Trophoblast cell (in vitro differentiated cells and primary cell): Measurements from ENCODE around the gene TMEM250.

ENCODE experiments used
- DNase-seq, 2 donors: peaks; one replicate each; pipeline ENCODE4 v3.0.0-alpha.2; 2016
- H2AFZ ChIP-seq: 2 replicates; pipeline ENCODE4 v1.6.1; 2013; ENCODE audit warnings: low read length, moderate library complexity, mild to moderate bottlenecking; ENCODE audit not compliant: insufficient read depth, poor library complexity
- H2AK5ac ChIP-seq: 2 replicates; pipeline ENCODE4 v1.6.1; 2013; ENCODE audit warnings: mild to moderate bottlenecking, low read length
- H2BK120ac ChIP-seq: 2 replicates; pipeline ENCODE4 v1.6.1; 2013; ENCODE audit warnings: low read length, mild to moderate bottlenecking, moderate library complexity; ENCODE audit not compliant: insufficient read depth, poor library complexity
- H2BK12ac ChIP-seq: 2 replicates; pipeline ENCODE4 v1.6.1; 2013; ENCODE audit warnings: mild to moderate bottlenecking, low read length, moderate library complexity
- H2BK5ac ChIP-seq: 2 replicates; pipeline ENCODE4 v1.6.1; 2013; ENCODE audit warnings: low read length, low read depth, moderate library complexity, mild to moderate bottlenecking; ENCODE audit not compliant: poor library complexity
- H3K14ac ChIP-seq: 2 replicates; pipeline ENCODE4 v1.6.1; 2013; ENCODE audit warnings: mild to moderate bottlenecking, low read length
- H3K18ac ChIP-seq: 2 replicates; pipeline ENCODE4 v1.6.1; 2013; ENCODE audit warnings: mild to moderate bottlenecking, low read length
- H3K23ac ChIP-seq: 2 replicates; pipeline ENCODE4 v1.6.1; 2013; ENCODE audit warnings: low read length
- H3K27ac ChIP-seq: 2 replicates; pipeline ENCODE4 v1.5.1; 2013; ENCODE audit warnings: low read depth, mild to moderate bottlenecking, inconsistent platforms, low read length, moderate library complexity
- H3K27me3 ChIP-seq: 2 replicates; pipeline ENCODE4 v1.6.1; 2013; ENCODE audit warnings: inconsistent platforms, mild to moderate bottlenecking, low read length, moderate library complexity; ENCODE audit not compliant: insufficient read depth
- H3K36me3 ChIP-seq, 2 experiments: 1 replicate in 1 of 2; 2 replicates in 1 of 2; pipeline ENCODE4 v1.6.1; 2013; ENCODE audit warnings: low read length in 2 of 2, mild to moderate bottlenecking in 2 of 2, moderate library complexity in 1 of 2; ENCODE audit not compliant: insufficient read depth in 2 of 2, control insufficient read depth in 1 of 2
- H3K4ac ChIP-seq: 2 replicates; pipeline ENCODE4 v1.6.1; 2013; ENCODE audit warnings: low read depth, mild to moderate bottlenecking, low read length, moderate library complexity
- H3K4me1 ChIP-seq, 2 experiments: 1 replicate in 1 of 2; 2 replicates in 1 of 2; pipeline ENCODE4 v1.6.1; 2013; ENCODE audit warnings: low read length in 2 of 2, mild to moderate bottlenecking in 2 of 2, moderate library complexity in 1 of 2; ENCODE audit not compliant: insufficient read depth in 2 of 2, control insufficient read depth in 1 of 2
- H3K4me2 ChIP-seq: 2 replicates; pipeline ENCODE4 v1.6.1; 2013; ENCODE audit warnings: inconsistent platforms, mild to moderate bottlenecking, low read length, moderate library complexity
- H3K4me3 ChIP-seq: 2 replicates; pipeline ENCODE4 v1.5.1; 2013; ENCODE audit warnings: mild to moderate bottlenecking, low read depth, low read length, inconsistent platforms
- H3K79me1 ChIP-seq: one replicate; pipeline ENCODE4 v1.6.1; 2013; ENCODE audit warnings: low read length
- H3K79me2 ChIP-seq: 2 replicates; pipeline ENCODE4 v1.6.1; 2013; ENCODE audit warnings: low read length, mild to moderate bottlenecking; ENCODE audit not compliant: control insufficient read depth, insufficient read depth, poor library complexity
- H3K9ac ChIP-seq: 2 replicates; pipeline ENCODE4 v1.6.1; 2013; ENCODE audit warnings: mild to moderate bottlenecking, low read length
- H3K9me3 ChIP-seq: 2 replicates; pipeline ENCODE4 v1.6.1; 2013; ENCODE audit warnings: low read depth, mild to moderate bottlenecking, control low read depth, inconsistent platforms, low read length; ENCODE audit not compliant: insufficient read depth
- H4K12ac ChIP-seq: 2 replicates; pipeline ENCODE4 v1.6.1; 2013; ENCODE audit warnings: low read depth, mild to moderate bottlenecking, low read length, moderate library complexity
- H4K8ac ChIP-seq: 2 replicates; pipeline ENCODE4 v1.6.1; 2013; ENCODE audit warnings: low read depth, mild to moderate bottlenecking, low read length, moderate library complexity
- H4K91ac ChIP-seq: one replicate; pipeline ENCODE4 v1.6.1; 2013; ENCODE audit warnings: low read depth, mild to moderate bottlenecking, low read length, moderate library complexity
- WGBS: extraction: QIAGEN DNeasy Blood & Tissue Kit; methylation state at CpG from one replicate; pipeline ENCODE4 v1.1.7; 2013; ENCODE audit warnings: missing lambda C conversion rate; ENCODE audit not compliant: insufficient read length, insufficient coverage; ENCODE audit errors: extremely low coverage; 5-methylcytosine and 5-hydroxymethylcytosine counted together

The TMEM250 gene

GRCh38 chr9:136093346-136093986 is 25.2 kb downstream of the TMEM250 start:
- Histone ChIP-seq H3K27me3 (no peaks in the 10 kb centered on the region), H4K12ac (peak overlapping the region; percentile 39), H3K14ac (peak overlapping the region; percentile 90), H3K79me2 (peaks cover 15% of the 10 kb centered on the region), H2BK5ac (no peak overlapping the region), H3K79me1 (peaks cover 25% of the 10 kb centered on the region), H2AK5ac (no peak overlapping the region), H2BK120ac (peak overlapping the region; percentile 6), H3K4ac (peak overlapping the region; percentile 61), H2BK12ac (peak overlapping the region; percentile 8), H2AFZ (peak overlapping the region; percentile 50), H4K91ac (peak overlapping the region; percentile 67), H3K4me1 (peaks cover 31% of the 10 kb centered on the region in 2 experiments), H3K27ac (no peak overlapping the region), H3K36me3 (peaks cover 0 to 7% of the 10 kb centered on the region in 2 experiments), H3K23ac (no peak overlapping the region), H4K8ac (peak overlapping the region; percentile 13), H3K9ac (no peak overlapping the region), H3K9me3 (no peaks in the 10 kb centered on the region), H3K4me3 (peak overlapping the region; percentile 75), H3K4me2 (peak overlapping the region; percentile 87), H3K18ac (peak overlapping the region; percentile 45)
- WGBS = no CpG with 5 or more reads among the region's 16 CpGs
- peak in 1 of 2 donors; percentile 41 for DNase-seq

GRCh38 chr9:136092741-136093140 is 25.9 kb downstream of the TMEM250 start:
- WGBS = no CpG with 5 or more reads among the region's 9 CpGs
- H4K8ac ChIP-seq = no peak overlapping the region
- no peak overlapping the region for H3K14ac ChIP-seq
- no peak overlapping the region for H4K91ac ChIP-seq
- no peak for DNase-seq
- no peak overlapping the region for H2AFZ ChIP-seq
- H3K27ac ChIP-seq = no peak overlapping the region
- H3K4me1 ChIP-seq = peaks cover 31% of the 10 kb centered on the region in 2 experiments
- no peak overlapping the region for H3K4me2 ChIP-seq
- no peak overlapping the region for H4K12ac ChIP-seq
- H3K23ac ChIP-seq = no peak overlapping the region
- peaks cover 0 to 7% of the 10 kb centered on the region in 2 experiments for H3K36me3 ChIP-seq
- H3K4me3 ChIP-seq = no peak overlapping the region
- H3K27me3 ChIP-seq = no peaks in the 10 kb centered on the region
- H2BK5ac ChIP-seq = no peak overlapping the region
- peak overlapping the region; percentile 3 for H2AK5ac ChIP-seq
- H3K9ac ChIP-seq = no peak overlapping the region
- no peaks in the 10 kb centered on the region for H3K9me3 ChIP-seq
- peak overlapping the region; percentile 5 for H3K4ac ChIP-seq
- H2BK12ac ChIP-seq = no peak overlapping the region
- H3K18ac ChIP-seq = no peak overlapping the region
- peaks cover 25% of the 10 kb centered on the region for H3K79me1 ChIP-seq
- peaks cover 15% of the 10 kb centered on the region for H3K79me2 ChIP-seq
- no peak overlapping the region for H2BK120ac ChIP-seq

- peaks cover 0 to 7% of the 10 kb centered on the region in 2 experiments for H3K36me3 ChIP-seq
- no peak overlapping the region for H3K9ac ChIP-seq
- no peak overlapping the region for H3K4me2 ChIP-seq
- no peaks in the 10 kb centered on the region for H3K27me3 ChIP-seq
- H4K8ac ChIP-seq = no peak overlapping the region
- H2BK5ac ChIP-seq = no peak overlapping the region
- H4K12ac ChIP-seq = no peak overlapping the region
- no peaks in the 10 kb centered on the region for H3K9me3 ChIP-seq
- H2BK120ac ChIP-seq = no peak overlapping the region
- H3K27ac ChIP-seq = no peak overlapping the region
- peak overlapping the region; percentile 27 for H2AK5ac ChIP-seq
- no peak overlapping the region for H3K23ac ChIP-seq
- no peak for DNase-seq
- H3K4me1 ChIP-seq = peaks cover 31% of the 10 kb centered on the region in 2 experiments
- H3K14ac ChIP-seq = no peak overlapping the region
- peaks cover 15% of the 10 kb centered on the region for H3K79me2 ChIP-seq
- no CpG with 5 or more reads among the region's 10 CpGs for WGBS
- H3K79me1 ChIP-seq = peaks cover 25% of the 10 kb centered on the region
- no peak overlapping the region for H3K4me3 ChIP-seq
- peak overlapping the region; percentile 9 for H2BK12ac ChIP-seq
- H3K18ac ChIP-seq = peak overlapping the region; percentile 64
- peak overlapping the region; percentile 45 for H4K91ac ChIP-seq
- no peak overlapping the region for H2AFZ ChIP-seq
- H3K4ac ChIP-seq = peak overlapping the region; percentile 5
Measured at GRCh38 chr9:136092353-136092650, 26.4 kb downstream of the TMEM250 start.

GRCh38 chr9:136091582-136092352 is 26.9 kb downstream of the TMEM250 start:
- H2AK5ac ChIP-seq = peak overlapping the region; percentile 27
- no peak overlapping the region for H2BK120ac ChIP-seq
- peaks cover 31% of the 10 kb centered on the region in 2 experiments for H3K4me1 ChIP-seq
- peaks cover 0 to 7% of the 10 kb centered on the region in 2 experiments for H3K36me3 ChIP-seq
- no peak overlapping the region for H4K12ac ChIP-seq
- peak; percentile 18 to 53 for DNase-seq
- peak overlapping the region; percentile 58 for H4K91ac ChIP-seq
- H3K4ac ChIP-seq = peak overlapping the region; percentile 5
- no peak overlapping the region for H2AFZ ChIP-seq
- no peaks in the 10 kb centered on the region for H3K27me3 ChIP-seq
- WGBS = no CpG with 5 or more reads among the region's 20 CpGs
- H3K18ac ChIP-seq = peak overlapping the region; percentile 64
- H2BK12ac ChIP-seq = peak overlapping the region; percentile 30
- peak overlapping the region; percentile 24 for H3K14ac ChIP-seq
- H3K9me3 ChIP-seq = no peaks in the 10 kb centered on the region
- H3K27ac ChIP-seq = peak overlapping the region; percentile 44
- H3K9ac ChIP-seq = no peak overlapping the region
- no peak overlapping the region for H3K23ac ChIP-seq
- H4K8ac ChIP-seq = peak overlapping the region; percentile 26
- peaks cover 25% of the 10 kb centered on the region for H3K79me1 ChIP-seq
- H3K4me3 ChIP-seq = no peak overlapping the region
- peaks cover 15% of the 10 kb centered on the region for H3K79me2 ChIP-seq
- peak overlapping the region; percentile 34 for H2BK5ac ChIP-seq
- peak overlapping the region; percentile 21 for H3K4me2 ChIP-seq
